Fibroblast of skin of scalp (primary cell): ENCODE measurements around the gene AKAP1.
A peak's percentile ranks its signal among the peaks of the same experiment; 100 is the strongest.
"Not testable (repeated sequence)": the region's sequence is repeated elsewhere in the genome, so short reads cannot be mapped to it uniquely, and the experiment has no call there.

Experiments
- DNase-seq: peaks from one replicate; pipeline ENCODE4 v3.0.0-alpha.2; 2013

AKAP1 gene

GRCh38 chr17:57075193-57075592, 9.9 kb upstream of the AKAP1 start:
- DNase-seq: no peak

DNA sequence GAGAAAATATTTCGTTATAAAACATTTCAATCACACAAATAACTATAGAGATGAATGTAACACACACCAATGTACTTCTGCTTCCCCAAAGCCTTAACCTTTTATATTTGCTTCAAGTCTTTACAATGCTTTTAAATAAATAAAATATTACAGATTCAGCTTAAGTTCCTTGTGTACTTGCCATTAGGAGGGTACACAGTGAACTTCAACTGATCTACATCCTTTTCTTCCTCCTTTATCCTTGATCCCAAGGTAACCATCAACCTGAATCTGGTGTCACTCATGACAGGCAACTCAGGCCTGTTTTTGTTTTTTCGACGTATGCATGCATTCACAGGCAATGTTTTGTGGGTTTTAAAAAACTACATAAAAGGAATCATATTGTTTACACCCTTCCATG, 9.3 kb upstream of the AKAP1 start:
- no peak for DNase-seq

DNA sequence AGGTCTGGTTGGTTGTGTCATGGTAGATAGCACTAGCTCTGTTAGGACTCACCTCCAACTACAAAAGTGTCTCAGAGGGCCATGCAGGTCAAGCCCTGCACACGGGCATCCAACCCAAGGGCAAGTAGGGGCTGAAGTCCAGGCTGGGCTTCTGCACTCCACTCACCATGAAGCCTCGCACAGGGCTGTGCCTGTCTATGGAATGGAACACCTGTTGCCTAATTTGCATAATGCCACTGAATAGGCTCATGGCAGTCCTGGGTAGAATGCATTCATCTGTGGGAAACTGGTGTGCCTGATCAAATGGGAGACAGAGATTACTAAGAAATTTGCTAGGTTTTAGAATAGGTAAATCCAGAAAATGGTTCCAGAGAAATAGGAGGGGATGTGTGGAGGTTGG, 8.0 kb upstream of the AKAP1 start:
- DNase-seq: no peak

GRCh38 chr17:57078274-57078673, 6.8 kb upstream of the AKAP1 start:
- no peak for DNase-seq

GRCh38 chr17:57080718-57081117, 4.3 kb upstream of the AKAP1 start:
- no peak for DNase-seq

DNA sequence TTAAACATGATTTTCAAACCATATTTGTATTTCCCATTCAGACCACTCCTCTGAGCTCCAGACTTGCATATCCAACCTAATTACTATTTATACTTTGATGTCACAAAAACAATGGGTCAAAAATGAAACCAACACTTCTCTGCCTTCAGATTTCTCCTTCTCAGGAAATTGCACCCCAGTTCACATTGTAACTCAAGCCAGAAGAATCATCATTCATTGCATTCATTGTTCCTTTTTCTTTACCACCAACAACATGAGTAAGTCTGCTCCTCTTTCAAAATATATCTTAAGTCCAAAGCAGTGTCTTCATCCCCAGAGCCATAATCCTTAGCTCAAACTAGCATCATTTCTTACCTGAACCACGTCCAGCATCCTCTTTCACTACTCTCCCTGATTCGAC, 2.6 kb upstream of the AKAP1 start:
- DNase-seq: no peak

GRCh38 chr17:57084361-57084801, 665 bp upstream of the AKAP1 start:
- no peak for DNase-seq

DNA sequence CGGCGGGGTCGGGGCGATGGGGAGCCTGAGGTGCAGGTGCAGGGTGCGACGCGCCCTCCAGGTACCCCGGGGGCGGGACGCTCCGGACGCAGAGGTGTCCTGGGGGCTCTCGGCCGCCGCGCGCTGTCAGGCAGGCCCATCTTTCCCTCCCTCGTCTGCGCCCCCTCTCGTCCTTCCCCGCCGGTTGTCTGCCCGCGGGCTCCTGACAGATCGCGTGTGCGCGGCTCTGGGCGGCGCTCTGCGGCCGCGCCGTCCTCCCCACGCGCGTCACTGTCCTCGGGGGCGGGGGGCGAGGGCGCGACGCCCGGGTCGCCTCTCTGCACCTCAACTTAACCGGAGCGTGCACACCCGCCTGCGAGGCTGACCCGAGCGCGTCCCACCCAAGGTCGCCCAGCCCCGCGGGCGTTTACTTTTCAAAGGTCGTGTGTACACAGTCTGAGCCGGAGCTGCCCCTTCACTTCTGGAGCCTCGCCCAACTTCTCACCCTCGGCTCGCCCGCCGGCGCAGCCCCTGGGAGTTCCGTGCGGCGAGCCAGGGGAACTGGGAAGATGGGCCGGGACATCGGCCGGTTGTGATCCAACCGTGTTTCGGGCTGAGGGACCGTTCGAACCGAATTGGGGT, 512 bp downstream of the AKAP1 start:
- peak; percentile 48 for DNase-seq

- DNase-seq: no peak
These were observed 1.3 kb downstream of the AKAP1 start for GRCh38 chr17:57086069-57086930.

DNA sequence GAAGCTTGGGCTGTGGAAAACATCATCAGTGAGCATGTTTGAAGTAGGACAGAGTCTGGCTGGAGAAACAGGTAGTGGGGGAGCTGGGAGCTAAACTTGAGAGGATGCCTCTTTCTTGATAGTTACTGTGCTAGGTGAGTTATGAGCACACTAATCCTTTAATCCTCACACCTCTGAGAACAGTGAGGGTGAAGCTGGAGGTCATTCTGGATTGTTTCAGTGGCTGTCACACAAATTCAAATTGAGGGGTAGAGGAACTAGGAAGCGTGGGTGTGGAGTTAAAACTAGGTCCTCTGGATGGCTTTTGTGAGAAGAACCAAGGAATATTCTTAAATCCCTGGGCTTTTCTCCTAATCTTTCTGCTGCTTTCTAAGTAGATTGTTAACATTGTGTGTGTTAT, 3.3 kb downstream of the AKAP1 start:
- no peak for DNase-seq

- DNase-seq: no peak
These were observed 4.3 kb downstream of the AKAP1 start for GRCh38 chr17:57089391-57089790.

DNA sequence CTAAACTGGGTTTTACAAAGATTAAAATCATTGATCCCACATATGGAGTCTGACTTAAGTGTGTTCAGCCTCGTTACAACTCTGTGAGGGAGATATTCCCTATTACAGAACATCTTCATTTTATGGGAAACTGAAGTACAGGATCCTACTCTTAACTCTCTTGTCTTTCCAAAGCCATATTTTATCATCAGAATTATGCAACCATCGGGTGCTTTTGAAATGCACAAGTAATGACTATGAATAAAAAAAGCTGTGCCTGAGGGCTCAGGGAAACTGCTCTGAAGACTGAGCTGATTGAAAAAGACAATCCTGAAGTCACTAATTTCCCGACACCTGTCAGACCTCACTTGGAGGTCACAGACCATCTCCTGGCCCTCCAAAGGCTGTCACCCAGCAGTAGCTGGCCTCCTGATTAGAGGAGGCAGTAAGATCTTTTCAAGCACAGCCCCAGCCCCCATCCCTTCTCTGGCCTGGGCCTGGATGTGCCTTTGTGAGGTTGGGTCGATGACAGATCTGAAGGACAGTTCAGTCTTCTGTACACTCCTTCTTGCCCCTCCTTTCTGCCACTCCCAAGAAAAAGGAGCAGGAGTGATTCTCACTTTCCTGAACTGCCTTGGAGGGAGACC, 5.6 kb downstream of the AKAP1 start:
- DNase-seq: no peak

DNA sequence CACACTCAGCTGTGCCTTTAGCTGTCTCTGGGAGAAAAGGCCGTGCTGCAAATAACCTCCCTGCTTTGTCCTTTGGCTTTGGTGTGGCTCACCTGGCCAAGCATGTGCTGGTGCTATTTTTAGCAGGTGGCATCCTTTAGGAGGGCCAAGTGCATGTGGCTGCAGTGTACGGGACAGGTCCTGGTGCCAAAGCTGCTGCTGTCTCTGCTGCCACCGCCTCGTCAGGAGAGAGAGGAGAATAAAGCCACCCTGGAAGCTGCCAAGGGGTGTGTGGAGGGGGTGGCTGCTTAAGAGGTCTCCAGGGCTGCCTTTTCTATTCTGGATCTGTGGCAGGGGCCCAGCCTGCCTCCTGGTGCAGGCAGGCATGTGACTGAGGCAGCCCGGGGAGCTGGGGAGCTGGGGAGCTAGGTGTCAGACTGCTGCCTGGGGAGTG, 6.2 kb downstream of the AKAP1 start:
- DNase-seq: no peak

DNA sequence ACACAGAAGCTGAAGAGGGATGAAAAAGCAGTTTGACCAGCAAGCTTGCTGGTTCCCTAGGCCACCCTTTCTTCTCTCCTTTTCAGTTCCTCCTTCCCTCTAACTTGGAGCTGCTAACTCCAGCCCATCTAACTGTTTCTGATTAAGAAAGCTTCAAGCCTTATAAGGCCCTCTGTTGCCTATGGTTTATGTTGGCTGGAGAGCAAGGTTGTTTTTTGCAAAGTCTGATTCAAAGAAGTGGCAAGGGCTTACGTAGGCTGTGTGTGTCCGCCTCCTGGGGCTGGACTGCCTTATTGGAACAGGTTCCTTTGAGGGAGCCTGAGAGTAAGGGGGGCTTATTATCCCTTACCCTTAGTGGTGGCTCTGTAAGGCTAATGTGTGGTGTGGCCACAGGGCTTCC, 7.1 kb downstream of the AKAP1 start:
- DNase-seq: peak; percentile 79

DNA sequence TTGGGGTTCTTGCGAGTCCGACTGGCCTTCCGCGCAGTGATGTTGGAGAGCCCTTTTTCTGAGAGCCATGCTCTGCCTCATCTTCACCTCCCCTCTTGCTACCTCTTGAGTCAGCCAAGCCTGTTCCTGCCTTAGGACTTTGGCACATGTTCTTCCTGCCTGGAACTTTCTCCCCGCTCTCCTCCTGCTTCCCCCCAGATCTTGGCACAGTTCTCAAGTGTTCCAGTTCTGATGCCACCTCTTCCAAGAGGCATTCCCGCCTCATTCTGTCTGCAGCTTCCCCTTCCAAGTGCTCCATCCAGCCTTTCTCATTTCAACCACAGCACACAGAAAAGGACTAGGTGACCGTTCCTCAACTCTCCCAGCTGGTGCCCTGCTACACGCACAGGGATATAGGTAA, 7.7 kb downstream of the AKAP1 start:
- peak; percentile 8 for DNase-seq

GRCh38 chr17:57096472-57097202, 11.6 kb downstream of the AKAP1 start:
- no peak for DNase-seq

- peak; percentile 20 for DNase-seq
These were observed 12.9 kb downstream of the AKAP1 start for GRCh38 chr17:57097832-57098421.

DNA sequence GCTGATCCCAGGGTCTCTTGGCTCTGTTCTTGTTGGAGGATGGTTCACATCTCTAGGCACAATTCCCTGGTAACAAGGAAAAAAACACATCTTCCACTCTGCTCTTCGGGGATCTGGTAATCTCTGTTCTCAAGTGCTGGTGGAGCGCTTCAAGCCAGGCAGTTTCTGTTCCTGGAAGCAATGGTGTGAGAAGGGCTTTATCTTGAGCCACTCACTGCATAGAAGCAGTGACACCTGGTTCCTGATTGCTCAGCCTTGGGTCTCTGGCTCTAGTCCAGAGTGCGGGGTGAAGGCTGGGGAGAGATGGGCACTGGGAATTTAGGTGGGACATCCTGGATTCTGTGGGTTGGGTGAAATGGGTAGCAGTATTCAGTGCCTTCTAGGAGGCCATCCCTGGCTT, 14.1 kb downstream of the AKAP1 start:
- no peak for DNase-seq

- no peak for DNase-seq
These were observed 17.1 kb downstream of the AKAP1 start for GRCh38 chr17:57102122-57102521.

DNA sequence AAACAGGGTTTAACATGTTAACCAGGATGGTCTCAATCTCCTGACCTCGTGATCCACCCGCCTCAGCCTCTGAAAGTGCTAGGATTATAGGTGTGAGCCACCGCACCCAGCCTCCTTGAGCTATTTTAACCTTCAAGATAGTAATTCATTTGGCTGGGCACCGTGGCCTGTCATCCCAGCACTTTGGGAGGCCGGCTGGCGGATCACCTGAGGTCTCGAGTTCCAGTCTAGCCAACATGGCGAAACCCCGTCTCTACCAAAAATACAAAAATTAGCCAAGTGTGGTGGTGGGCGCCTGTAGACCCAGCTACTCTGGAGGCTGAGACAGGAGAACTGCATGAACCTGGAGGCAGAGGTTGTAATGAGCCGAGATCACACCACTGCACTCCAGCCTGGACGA, 17.6 kb downstream of the AKAP1 start:
- DNase-seq: not testable (repeated sequence)

- DNase-seq: peak; percentile 73
These were observed 19.6 kb downstream of the AKAP1 start for GRCh38 chr17:57104461-57105175.

DNA sequence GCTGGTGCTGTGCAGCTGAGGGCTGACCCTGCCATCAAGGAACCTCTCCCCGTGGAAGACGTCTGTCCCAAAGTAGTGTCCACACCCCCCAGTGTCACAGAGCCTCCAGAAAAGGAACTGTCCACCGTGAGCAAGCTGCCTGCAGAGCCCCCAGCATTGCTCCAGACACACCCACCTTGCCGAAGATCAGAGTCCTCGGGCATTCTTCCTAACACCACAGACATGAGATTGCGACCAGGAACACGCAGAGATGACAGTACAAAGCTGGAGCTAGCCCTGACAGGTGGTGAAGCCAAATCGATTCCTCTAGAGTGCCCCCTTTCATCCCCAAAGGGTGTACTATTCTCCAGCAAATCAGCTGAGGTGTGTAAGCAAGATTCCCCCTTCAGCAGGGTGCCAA, 20.5 kb downstream of the AKAP1 start:
- DNase-seq: no peak
